ENCODE data around the gene SF3B6.

SF3B6 gene

DNA sequence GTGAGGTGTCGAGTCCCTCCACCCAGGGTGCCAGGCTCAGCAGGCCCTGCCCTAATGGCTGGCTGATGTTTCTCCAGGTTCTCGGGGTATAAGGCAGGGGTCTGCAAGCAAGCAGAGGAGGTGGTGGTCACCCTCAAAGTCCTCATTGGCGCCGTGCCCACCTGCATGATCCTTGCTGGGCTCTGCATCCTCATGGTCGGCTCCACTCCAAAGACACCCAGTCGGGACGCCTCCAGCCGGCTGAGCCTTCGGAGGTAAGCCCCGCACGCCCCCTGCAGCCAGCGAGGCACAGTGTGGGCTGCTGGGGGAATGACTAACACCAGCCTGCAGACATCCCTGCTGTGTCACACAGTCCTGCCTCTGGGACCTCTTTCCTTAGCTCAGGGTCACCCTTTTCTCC, 52.1 kb downstream of the SF3B6 start:
- Histone ChIP-seq H3K4me1 (ENCODE audit: low read length) (no peaks in the 10 kb centered on the region), H3K4me3 (ENCODE audit: low read length) (no peak overlapping the region), H3K9me2 (replicated peaks; ENCODE audit: insufficient read depth, low read length) (no peaks in the 10 kb centered on the region), H3K4me2 (ENCODE audit: low read depth, low read length) (no peak overlapping the region), H3F3A (ENCODE audit: insufficient read depth, low read length) (no peaks in the 10 kb centered on the region), H3K27me3 (replicated peaks; ENCODE audit: insufficient read depth, low read length) (no peaks in the 10 kb centered on the region), H3K36me3 (replicated peaks; ENCODE audit: insufficient read depth, low read length) (no peaks in the 10 kb centered on the region), H4K20me1 (ENCODE audit: insufficient read depth, low read length) (no peaks in the 10 kb centered on the region), H3K9ac (ENCODE audit: low read length) (no peak overlapping the region), H3K27ac (ENCODE audit: low read length) (no peak overlapping the region), H2AFZ (ENCODE audit: low read length) (no peak overlapping the region), H3K9me3 (replicated peaks; ENCODE audit: insufficient read depth, low read length) (no peaks in the 10 kb centered on the region), H3K79me2 (ENCODE audit: low read length) (no peaks in the 10 kb centered on the region)
- DNase-seq, result no peak
- no peak for TF ChIP-seq EZH2phosphoT487 (IDR thresholded peaks at IDR 0.05; ENCODE audit: low read length)
- TF ChIP-seq CTCF (IDR thresholded peaks at IDR 0.05; ENCODE audit: low read length), result no peak
- no peak for TF ChIP-seq EZH2 (optimal IDR thresholded peaks at IDR 0.05; ENCODE audit: low read depth, low read length)

- Histone ChIP-seq H2AFZ (ENCODE audit: low read length) (no peak overlapping the region), H3K4me1 (ENCODE audit: low read length) (no peaks in the 10 kb centered on the region), H3K27ac (ENCODE audit: low read length) (no peak overlapping the region), H3K9me2 (replicated peaks; ENCODE audit: insufficient read depth, low read length) (no peaks in the 10 kb centered on the region), H3K79me2 (ENCODE audit: low read length) (no peaks in the 10 kb centered on the region), H3K4me3 (ENCODE audit: low read length) (no peak overlapping the region), H4K20me1 (ENCODE audit: insufficient read depth, low read length) (no peaks in the 10 kb centered on the region), H3K27me3 (replicated peaks; ENCODE audit: insufficient read depth, low read length) (no peaks in the 10 kb centered on the region), H3K9me3 (replicated peaks; ENCODE audit: insufficient read depth, low read length) (no peaks in the 10 kb centered on the region), H3K36me3 (replicated peaks; ENCODE audit: insufficient read depth, low read length) (no peaks in the 10 kb centered on the region), H3K4me2 (ENCODE audit: low read depth, low read length) (no peak overlapping the region), H3K9ac (ENCODE audit: low read length) (no peak overlapping the region), H3F3A (ENCODE audit: insufficient read depth, low read length) (no peaks in the 10 kb centered on the region)
- DNase-seq, result no peak
- TF ChIP-seq EZH2 (optimal IDR thresholded peaks at IDR 0.05; ENCODE audit: low read depth, low read length) (no peak), EZH2phosphoT487 (IDR thresholded peaks at IDR 0.05; ENCODE audit: low read length) (no peak), CTCF (IDR thresholded peaks at IDR 0.05; ENCODE audit: low read length) (no peak)
Observed at GRCh38 chr2:24022975-24023575, 53.1 kb downstream of the SF3B6 start.

DNA sequence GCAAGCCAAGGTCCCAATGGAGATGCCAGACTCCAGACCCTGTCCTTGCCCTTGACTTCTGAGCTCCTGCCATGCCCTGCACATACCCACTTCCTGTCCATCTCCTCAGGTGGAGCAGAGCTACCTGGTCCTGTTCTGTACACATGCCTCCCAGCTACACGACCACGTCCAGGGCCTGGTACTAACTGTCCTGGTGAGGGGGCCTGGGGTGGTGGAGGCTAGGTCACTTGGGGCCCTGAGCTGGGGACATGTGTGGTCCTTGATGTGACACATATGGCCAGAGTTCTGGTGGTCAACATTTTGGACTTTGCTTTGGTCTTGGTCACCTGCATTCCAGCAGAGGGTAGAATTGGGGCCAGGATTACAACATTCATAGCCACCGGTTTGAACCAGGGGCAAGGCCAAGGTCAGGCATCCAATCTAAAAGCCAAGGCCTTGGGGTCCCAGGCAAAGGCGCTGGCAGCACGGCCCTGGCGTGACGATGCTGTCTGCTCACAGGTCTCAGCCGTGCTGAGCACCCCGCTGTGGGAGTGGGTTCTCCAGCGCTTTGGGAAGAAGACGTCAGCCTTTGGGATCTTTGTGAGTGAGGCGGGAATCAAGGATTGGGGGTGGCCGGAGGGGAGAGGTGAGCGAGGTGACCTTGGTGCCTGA, 53.7 kb downstream of the SF3B6 start:
- TF ChIP-seq CTCF (IDR thresholded peaks at IDR 0.05; ENCODE audit: low read length) (no peak), EZH2phosphoT487 (IDR thresholded peaks at IDR 0.05; ENCODE audit: low read length) (no peak), EZH2 (optimal IDR thresholded peaks at IDR 0.05; ENCODE audit: low read depth, low read length) (no peak)
- Histone ChIP-seq H3K27me3 (replicated peaks; ENCODE audit: insufficient read depth, low read length) (no peaks in the 10 kb centered on the region), H3K9ac (ENCODE audit: low read length) (no peak overlapping the region), H4K20me1 (ENCODE audit: insufficient read depth, low read length) (no peaks in the 10 kb centered on the region), H3K9me3 (replicated peaks; ENCODE audit: insufficient read depth, low read length) (no peaks in the 10 kb centered on the region), H2AFZ (ENCODE audit: low read length) (no peak overlapping the region), H3F3A (ENCODE audit: insufficient read depth, low read length) (no peaks in the 10 kb centered on the region), H3K4me1 (ENCODE audit: low read length) (no peaks in the 10 kb centered on the region), H3K36me3 (replicated peaks; ENCODE audit: insufficient read depth, low read length) (no peaks in the 10 kb centered on the region), H3K4me3 (ENCODE audit: low read length) (no peak overlapping the region), H3K27ac (ENCODE audit: low read length) (no peak overlapping the region), H3K9me2 (replicated peaks; ENCODE audit: insufficient read depth, low read length) (no peaks in the 10 kb centered on the region), H3K4me2 (ENCODE audit: low read depth, low read length) (no peak overlapping the region), H3K79me2 (ENCODE audit: low read length) (no peaks in the 10 kb centered on the region)
- DNase-seq, result no peak

Measured in MM.1S (cell line).